GM23338 (cell line): ENCODE measurements around the gene FAM78B. TPM values are rescaled to one million over a fixed set of nuclear protein-coding genes. Genes with fewer than 3 reads are reported as not detected.

ENCODE experiments used
- ATAC-seq: fragments of 200-7000 bp; cut with Tn5 transposase; 3 replicates; pipeline ENCODE4 v1.9.1; 2020
- DNase-seq: peaks from one replicate; pipeline ENCODE4 v3.0.0-alpha.2; 2015; ENCODE audit warnings: low spot score
- H2AFZ ChIP-seq: fragments of 200-600 bp; sonication (generic); 2 replicates; pipeline ENCODE4 v1.8.0; 2016; ENCODE audit warnings: antibody characterized with exemption, mild to moderate bottlenecking, moderate library complexity
- H3F3A ChIP-seq: fragments of 200-600 bp; sonication (generic); replicated peaks from 2 replicates; pipeline ENCODE4 v1.8.0; 2017; ENCODE audit warnings: antibody characterized with exemption, mixed run types, low read depth
- H3K27ac ChIP-seq: fragments of 200-600 bp; sonication (generic); 2 replicates; pipeline ENCODE4 v1.6.1; 2016; ENCODE audit warnings: low read depth
- H3K27me3 ChIP-seq: fragments of 200-600 bp; sonication (generic); 2 replicates; pipeline ENCODE4 v1.8.0; 2016; ENCODE audit warnings: mild to moderate bottlenecking, mixed run types, moderate library complexity; ENCODE audit not compliant: insufficient read depth
- H3K36me3 ChIP-seq: fragments of 200-600 bp; sonication (generic); 2 replicates; pipeline ENCODE4 v1.8.0; 2016; ENCODE audit warnings: mild to moderate bottlenecking; ENCODE audit not compliant: insufficient read depth
- H3K4me1 ChIP-seq: fragments of 200-600 bp; sonication (generic); 2 replicates; pipeline ENCODE4 v1.8.0; 2016; ENCODE audit warnings: mild to moderate bottlenecking, moderate library complexity; ENCODE audit not compliant: insufficient read depth
- H3K4me2 ChIP-seq: fragments of 200-600 bp; sonication (generic); 2 replicates; pipeline ENCODE4 v1.7.1; 2017; ENCODE audit warnings: mixed run types
- H3K4me3 ChIP-seq: fragments of 200-600 bp; sonication (generic); 2 replicates; pipeline ENCODE4 v1.6.1; 2016; ENCODE audit warnings: mixed run types
- H3K79me2 ChIP-seq: fragments of 200-600 bp; sonication (generic); replicated peaks from 2 replicates; pipeline ENCODE4 v1.8.0; 2017; ENCODE audit warnings: mild to moderate bottlenecking; ENCODE audit not compliant: insufficient read depth
- H3K9me2 ChIP-seq: fragments of 200-600 bp; sonication (generic); 2 replicates; pipeline ENCODE4 v1.8.0; 2017; ENCODE audit not compliant: insufficient read depth
- H4K20me1 ChIP-seq: fragments of 200-600 bp; sonication (generic); replicated peaks from 2 replicates; pipeline ENCODE4 v1.8.0; 2017; ENCODE audit warnings: mild to moderate bottlenecking; ENCODE audit not compliant: insufficient read depth
- H3K27ac Mint-ChIP-seq: 2 replicates; pipeline ENCODE4 v1.8.0; 2020; ENCODE audit warnings: inconsistent platforms, mild to moderate bottlenecking, moderate library complexity, mixed read lengths
- H3K27me3 Mint-ChIP-seq: 3 replicates; pipeline ENCODE4 v1.8.0; 2022; ENCODE audit warnings: low read depth, mild to moderate bottlenecking, moderate library complexity, mixed read lengths, inconsistent platforms; ENCODE audit not compliant: insufficient read depth, poor library complexity
- H3K36me3 Mint-ChIP-seq: 3 replicates; pipeline ENCODE4 v1.8.0; 2021; ENCODE audit warnings: low read depth, mild to moderate bottlenecking, inconsistent platforms, moderate library complexity, mixed read lengths
- H3K4me1 Mint-ChIP-seq: 3 replicates; pipeline ENCODE4 v1.8.0; 2020; ENCODE audit warnings: mild to moderate bottlenecking, inconsistent platforms, mixed read lengths
- H3K4me3 Mint-ChIP-seq: 3 replicates; pipeline ENCODE4 v1.8.0; 2021; ENCODE audit warnings: moderate library complexity, mild to moderate bottlenecking, inconsistent platforms, mixed read lengths
- H3K9me3 Mint-ChIP-seq: 3 replicates; pipeline ENCODE4 v1.8.0; 2020; ENCODE audit warnings: moderate library complexity, mild to moderate bottlenecking, inconsistent platforms, mixed read lengths
- CREB1 ChIP-seq: fragments of 250-450 bp; sonication (Bioruptor Pico); IDR thresholded peaks from 2 replicates; pipeline ENCODE4 v1.5.0; 2020; ENCODE audit warnings: low read depth, mild to moderate bottlenecking, moderate library complexity
- CTCF ChIP-seq, 2 experiments: fragments of 200-600 bp in 1 of 2; sonication (generic) in 1 of 2; conservative IDR thresholded peaks; 2 replicates each; pipeline versions ENCODE4 v1.5.1 to v1.6.1; 2016 to 2017; ENCODE audit warnings: antibody characterized with exemption in 2 of 2, low read depth in 2 of 2, mild to moderate bottlenecking in 2 of 2, moderate library complexity in 1 of 2
- ETS1 ChIP-seq: IDR thresholded peaks from 2 replicates; pipeline ENCODE4 v1.6.1; 2016; ENCODE audit warnings: antibody characterized with exemption
- EZH2 ChIP-seq: fragments of 200-600 bp; sonication (generic); IDR thresholded peaks from one replicate; pipeline ENCODE4 v1.8.0; 2017; ENCODE audit warnings: antibody characterized with exemption, mild to moderate bottlenecking, low read depth; ENCODE audit not compliant: unreplicated experiment
- EZH2phosphoT487 ChIP-seq: fragments of 200-600 bp; sonication (generic); IDR thresholded peaks from one replicate; pipeline ENCODE4 v1.8.1; 2018; ENCODE audit warnings: antibody characterized with exemption; ENCODE audit not compliant: unreplicated experiment
- JUNB ChIP-seq: IDR thresholded peaks from one replicate; pipeline ENCODE4 v1.6.1; 2016; ENCODE audit warnings: antibody characterized with exemption; ENCODE audit not compliant: unreplicated experiment
- NANOG ChIP-seq: IDR thresholded peaks from 2 replicates; pipeline ENCODE4 v1.6.1; 2016; ENCODE audit warnings: antibody characterized with exemption, borderline replicate concordance
- POLR2AphosphoS5 ChIP-seq: IDR thresholded peaks from 2 replicates; pipeline ENCODE4 v1.6.1; 2016; ENCODE audit warnings: antibody characterized with exemption, low read depth
- STAT1 ChIP-seq: IDR thresholded peaks from one replicate; pipeline ENCODE4 v1.6.1; 2016; ENCODE audit warnings: antibody characterized with exemption; ENCODE audit not compliant: unreplicated experiment
- ZNF462 ChIP-seq: fragments of 250-450 bp; sonication (Bioruptor Pico); IDR thresholded peaks from 2 replicates; pipeline ENCODE4 v1.5.0; 2020; ENCODE audit warnings: mild to moderate bottlenecking, moderate library complexity
- polyA plus RNA-seq: library from polyadenylated mRNA; unstranded; fragments of >200 nt; fragmentation: Nextera tagmentation; extraction: Ambion mirVana; gene quantifications from 2 replicates; pipeline ENCODE4 v1.2.1, GENCODE V29; 2016
- total RNA-seq: library from RNA; depleted of rRNA; stranded (reverse); fragments of >200 nt; shearing (Covaris generic); gene quantifications from 2 replicates; pipeline ENCODE4 v1.2.3, GENCODE V29; 2014

FAM78B gene
- total and polyA plus RNA-seq, 2 experiments from 2014 or later: 1.6 to 4.6 TPM

- Histone ChIP-seq H3K4me3 (no peak overlapping the region), H3F3A (no peaks in the 10 kb centered on the region), H2AFZ (no peak overlapping the region), H3K27me3 (no peaks in the 10 kb centered on the region), H3K9me2 (peaks cover 10% of the 10 kb centered on the region; the same call in 1 of the 2 replicates), H3K4me2 (no peak overlapping the region), H3K79me2 (no peaks in the 10 kb centered on the region), H3K27ac (no peak overlapping the region), H4K20me1 (no peaks in the 10 kb centered on the region), H3K36me3 (no peaks in the 10 kb centered on the region), H3K4me1 (peaks cover 24% of the 10 kb centered on the region)
- H3K4me1 Mint-ChIP-seq: peaks cover 20% of the 10 kb centered on the region
- H3K9me3 Mint-ChIP-seq: no peaks in the 10 kb centered on the region
- peaks cover 5% of the 10 kb centered on the region for H3K27me3 Mint-ChIP-seq
- TF ChIP-seq EZH2phosphoT487: no peak
- no peak for TF ChIP-seq STAT1
- TF ChIP-seq POLR2AphosphoS5: no peak
- no peak for TF ChIP-seq CREB1 (CRISPR knock-in tag)
- no peak for TF ChIP-seq CTCF (conservative IDR thresholded peaks at IDR 0.05; ENCODE audit: low read depth in 2 of 2)
- TF ChIP-seq JUNB: no peak
- TF ChIP-seq EZH2: no peak
- no peak for TF ChIP-seq ZNF462 (CRISPR knock-in tag)
- TF ChIP-seq NANOG: no peak
- no peak for TF ChIP-seq ETS1
- no peak overlapping the region for H3K27ac Mint-ChIP-seq
- H3K36me3 Mint-ChIP-seq: no peaks in the 10 kb centered on the region
- H3K4me3 Mint-ChIP-seq: no peak overlapping the region
- no peak for DNase-seq
- ATAC-seq: no peak
Measured at GRCh38 chr1:166175032-166175431, 8.2 kb upstream of the FAM78B start.
